Neuronal stem cell (in vitro differentiated cells): Measurements from ENCODE around the gene FOXQ1.

Source experiments
- DNase-seq: peaks from one replicate; pipeline ENCODE4 v3.0.0-alpha.2; 2013; ENCODE audit warnings: low spot score
- H2AFZ ChIP-seq: one replicate; pipeline ENCODE4 v1.6.1; 2013; ENCODE audit warnings: mild to moderate bottlenecking, low read length, inconsistent platforms
- H2AK5ac ChIP-seq: 2 replicates; pipeline ENCODE4 v1.6.1; 2013; ENCODE audit warnings: low read depth, mild to moderate bottlenecking, inconsistent platforms, low read length, moderate library complexity, mixed read lengths
- H2BK120ac ChIP-seq: 2 replicates; pipeline ENCODE4 v1.6.1; 2013; ENCODE audit warnings: low read depth, mild to moderate bottlenecking, inconsistent platforms, low read length, moderate library complexity, mixed read lengths
- H2BK12ac ChIP-seq: one replicate; pipeline ENCODE4 v1.6.1; 2013; ENCODE audit warnings: low read length, inconsistent platforms
- H2BK15ac ChIP-seq: 2 replicates; pipeline ENCODE4 v1.6.1; 2013; ENCODE audit warnings: mild to moderate bottlenecking, low read length, inconsistent platforms, mixed read lengths
- H2BK5ac ChIP-seq: one replicate; pipeline ENCODE4 v1.6.1; 2013; ENCODE audit warnings: inconsistent platforms, mild to moderate bottlenecking, low read length, moderate library complexity
- H3K14ac ChIP-seq: one replicate; pipeline ENCODE4 v1.6.1; 2013; ENCODE audit warnings: low read length, inconsistent platforms
- H3K18ac ChIP-seq: 2 replicates; pipeline ENCODE4 v1.6.1; 2013; ENCODE audit warnings: low read length, inconsistent platforms
- H3K23ac ChIP-seq: 2 replicates; pipeline ENCODE4 v1.6.1; 2013; ENCODE audit warnings: low read depth, mild to moderate bottlenecking, mixed read lengths, low read length, inconsistent platforms; ENCODE audit not compliant: poor library complexity
- H3K27ac ChIP-seq: replicated peaks from 3 replicates; pipeline ENCODE4 v1.5.1; 2013; ENCODE audit warnings: low read length, inconsistent platforms
- H3K27me3 ChIP-seq, 3 experiments: 2 replicates each; pipeline ENCODE4 v1.6.1; 2013; ENCODE audit warnings: low read length in 3 of 3, mild to moderate bottlenecking in 2 of 3, inconsistent platforms in 1 of 3, low read depth in 1 of 3, mixed read lengths in 1 of 3, moderate library complexity in 1 of 3; ENCODE audit not compliant: control insufficient read depth in 3 of 3, insufficient read depth in 3 of 3
- H3K36me3 ChIP-seq, 2 donors: replicated peaks in 1 of 2; 2 replicates each; pipeline ENCODE4 v1.6.1; 2013; ENCODE audit warnings: low read length in 2 of 2; ENCODE audit not compliant: control insufficient read depth in 2 of 2, insufficient read depth in 2 of 2
- H3K4ac ChIP-seq: 2 replicates; pipeline ENCODE4 v1.6.1; 2013; ENCODE audit warnings: inconsistent platforms, mild to moderate bottlenecking, low read length, moderate library complexity
- H3K4me1 ChIP-seq, 2 donors: 1 replicate in 1 of 2; 2 replicates in 1 of 2; pipeline ENCODE4 v1.6.1; 2013; ENCODE audit warnings: low read length in 2 of 2, low read depth in 1 of 2; ENCODE audit not compliant: control insufficient read depth in 2 of 2, insufficient read depth in 1 of 2
- H3K4me2 ChIP-seq: one replicate; pipeline ENCODE4 v1.6.1; 2013; ENCODE audit warnings: mild to moderate bottlenecking, low read length, inconsistent platforms; ENCODE audit not compliant: insufficient read depth, poor library complexity, severe bottlenecking
- H3K4me3 ChIP-seq, 2 donors: 2 replicates each; pipeline ENCODE4 v1.5.1; 2013; ENCODE audit warnings: low read length in 2 of 2, mild to moderate bottlenecking in 2 of 2, inconsistent platforms in 1 of 2, moderate library complexity in 1 of 2
- H3K79me1 ChIP-seq: one replicate; pipeline ENCODE4 v1.6.1; 2013; ENCODE audit warnings: low read depth, mild to moderate bottlenecking, inconsistent platforms, low read length, moderate library complexity
- H3K9ac ChIP-seq: one replicate; pipeline ENCODE4 v1.6.1; 2013; ENCODE audit warnings: mild to moderate bottlenecking, low read depth, low read length, inconsistent platforms; ENCODE audit not compliant: poor library complexity
- H3K9me3 ChIP-seq, 2 donors: replicated peaks in 1 of 2; 2 replicates each; pipeline versions ENCODE3 to v1.6.1; 2013; ENCODE audit warnings: low read length in 2 of 2, mild to moderate bottlenecking in 2 of 2, inconsistent platforms in 1 of 2, low read depth in 1 of 2, mixed read lengths in 1 of 2, moderate library complexity in 1 of 2; ENCODE audit not compliant: control insufficient read depth in 2 of 2, insufficient read depth in 1 of 2
- H4K8ac ChIP-seq: one replicate; pipeline ENCODE4 v1.6.1; 2013; ENCODE audit warnings: low read depth, mild to moderate bottlenecking, inconsistent platforms, low read length, moderate library complexity
- H4K91ac ChIP-seq: one replicate; pipeline ENCODE4 v1.6.1; 2013; ENCODE audit warnings: low read length, low read depth, mild to moderate bottlenecking, inconsistent platforms; ENCODE audit not compliant: poor library complexity
- WGBS, 2 donors: extraction: QIAGEN DNeasy Blood & Tissue Kit; methylation state at CpG; one replicate each; pipeline ENCODE4 v1.1.7; 2013; ENCODE audit warnings: missing lambda C conversion rate in 2 of 2, mixed read lengths in 1 of 2; ENCODE audit not compliant: insufficient read length in 2 of 2, insufficient replicate concordance in 1 of 2; ENCODE audit errors: extremely low coverage in 2 of 2; 5-methylcytosine and 5-hydroxymethylcytosine counted together

Gene FOXQ1

DNA sequence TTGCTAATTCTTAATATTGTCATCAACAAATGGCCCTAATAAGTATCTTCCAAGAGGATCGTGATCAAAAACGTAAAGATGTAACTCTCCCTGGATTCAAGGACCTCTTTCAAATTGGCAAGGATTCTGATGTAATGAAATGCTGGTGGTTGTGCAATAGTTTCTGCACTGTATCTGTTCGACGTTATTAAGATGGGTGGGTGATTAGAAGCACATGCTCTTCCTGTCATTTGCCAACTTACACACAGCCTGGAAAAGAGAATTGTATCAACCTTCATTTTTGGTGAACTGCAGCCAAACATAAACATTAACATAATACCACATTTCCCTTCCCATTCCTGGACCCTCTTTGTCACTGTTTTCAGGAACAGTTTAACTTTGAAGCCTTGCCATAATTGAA, 9.8 kb downstream of the FOXQ1 start:
- H3K23ac ChIP-seq: no peak overlapping the region
- H2AK5ac ChIP-seq: no peak overlapping the region
- H3K36me3 ChIP-seq: no peaks in the 10 kb centered on the region
- no peak for DNase-seq
- H2BK5ac ChIP-seq: no peak overlapping the region
- H2BK120ac ChIP-seq: no peak overlapping the region
- H3K4ac ChIP-seq: no peak overlapping the region
- no peak overlapping the region for H3K14ac ChIP-seq
- no peak overlapping the region for H3K27ac ChIP-seq
- H3K18ac ChIP-seq: no peak overlapping the region
- no CpG with 5 or more reads among the region's 4 CpGs for WGBS, 2 donors
- no peaks in the 10 kb centered on the region for H3K79me1 ChIP-seq
- H3K4me2 ChIP-seq: no peak overlapping the region
- no peaks in the 10 kb centered on the region for H3K9me3 ChIP-seq
- no peaks in the 10 kb centered on the region for H3K27me3 ChIP-seq
- H3K9ac ChIP-seq: no peak overlapping the region
- H3K4me3 ChIP-seq: no peak overlapping the region
- H2BK12ac ChIP-seq: no peak overlapping the region
- no peak overlapping the region for H4K8ac ChIP-seq
- no peak overlapping the region for H4K91ac ChIP-seq
- no peak overlapping the region for H2BK15ac ChIP-seq
- no peak overlapping the region for H2AFZ ChIP-seq
- H3K4me1 ChIP-seq: no peaks in the 10 kb centered on the region

DNA sequence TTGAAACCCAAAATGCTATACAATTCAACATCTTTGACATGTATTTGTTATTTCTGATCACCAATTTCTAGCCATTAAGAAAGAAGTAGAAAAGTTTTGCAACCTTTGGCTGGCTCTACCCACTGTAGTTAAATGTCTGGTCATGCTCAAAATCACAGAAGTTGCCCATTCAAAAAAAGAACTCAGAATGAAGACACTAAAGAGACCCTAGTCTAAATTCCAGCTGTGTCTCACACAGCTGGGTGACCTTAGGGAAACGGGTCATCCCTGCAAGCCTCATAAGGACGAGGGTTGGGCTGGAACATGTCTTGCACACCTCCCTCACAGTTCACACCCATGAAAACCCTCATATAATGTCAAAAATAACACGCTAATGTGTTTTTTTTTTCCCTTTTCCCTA, 10.3 kb downstream of the FOXQ1 start:
- H3K27ac ChIP-seq: no peak overlapping the region
- WGBS, 2 donors: no CpG with 5 or more reads among the region's 3 CpGs

DNA sequence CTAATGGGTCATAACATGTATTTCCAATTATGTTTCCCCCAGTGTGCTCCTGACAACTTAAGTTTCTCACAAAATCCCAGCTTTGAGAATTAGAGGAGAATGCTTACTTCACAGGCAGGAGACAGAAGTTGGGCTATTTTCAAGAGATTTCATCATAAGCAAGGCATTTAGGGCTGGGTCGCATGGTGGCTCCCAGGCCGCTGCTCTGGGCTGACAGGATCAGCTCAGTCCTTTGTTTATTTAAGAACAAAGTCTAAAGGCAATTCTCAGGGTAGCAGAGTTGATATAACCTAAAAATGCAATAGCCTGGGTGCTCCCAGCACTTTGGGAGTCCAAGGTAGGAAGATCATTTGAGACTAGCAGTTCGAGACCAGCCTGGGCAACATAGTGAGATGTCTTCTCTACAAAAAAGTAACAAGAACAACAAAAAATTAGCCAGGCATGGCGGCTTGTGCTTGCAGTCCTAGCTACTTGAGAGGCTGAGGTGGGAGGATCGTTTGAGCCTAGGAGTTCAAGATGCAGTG, 10.9 kb downstream of the FOXQ1 start:
- Histone ChIP-seq H2AK5ac (no peak overlapping the region), H3K18ac (no peak overlapping the region), H2AFZ (no peak overlapping the region), H3K36me3 (no peaks in the 10 kb centered on the region), H3K27me3 (no peaks in the 10 kb centered on the region), H2BK12ac (no peak overlapping the region), H3K4ac (no peak overlapping the region), H3K14ac (no peak overlapping the region), H2BK120ac (no peak overlapping the region), H3K23ac (no peak overlapping the region), H4K91ac (no peak overlapping the region), H3K27ac (no peak overlapping the region), H3K9me3 (no peaks in the 10 kb centered on the region), H2BK5ac (no peak overlapping the region), H3K4me3 (no peak overlapping the region), H2BK15ac (no peak overlapping the region), H3K4me1 (no peaks in the 10 kb centered on the region), H3K9ac (no peak overlapping the region), H4K8ac (no peak overlapping the region), H3K4me2 (no peak overlapping the region), H3K79me1 (no peaks in the 10 kb centered on the region)
- no CpG with 5 or more reads among the region's 5 CpGs for WGBS, 2 donors
- DNase-seq: no peak

More for the DNA sequence above, 10.3 kb downstream of the FOXQ1 start:
- Histone ChIP-seq H3K79me1 (no peaks in the 10 kb centered on the region), H4K91ac (no peak overlapping the region), H3K14ac (no peak overlapping the region), H2AK5ac (no peak overlapping the region), H3K18ac (no peak overlapping the region), H3K9me3 (no peaks in the 10 kb centered on the region), H3K23ac (no peak overlapping the region), H2BK120ac (no peak overlapping the region), H2BK5ac (no peak overlapping the region), H2AFZ (no peak overlapping the region), H2BK15ac (no peak overlapping the region), H2BK12ac (no peak overlapping the region), H3K4me2 (no peak overlapping the region), H3K9ac (no peak overlapping the region), H3K36me3 (no peaks in the 10 kb centered on the region), H4K8ac (no peak overlapping the region), H3K4me3 (no peak overlapping the region), H3K27me3 (no peaks in the 10 kb centered on the region), H3K4ac (no peak overlapping the region), H3K4me1 (no peaks in the 10 kb centered on the region)
- no peak for DNase-seq

DNA sequence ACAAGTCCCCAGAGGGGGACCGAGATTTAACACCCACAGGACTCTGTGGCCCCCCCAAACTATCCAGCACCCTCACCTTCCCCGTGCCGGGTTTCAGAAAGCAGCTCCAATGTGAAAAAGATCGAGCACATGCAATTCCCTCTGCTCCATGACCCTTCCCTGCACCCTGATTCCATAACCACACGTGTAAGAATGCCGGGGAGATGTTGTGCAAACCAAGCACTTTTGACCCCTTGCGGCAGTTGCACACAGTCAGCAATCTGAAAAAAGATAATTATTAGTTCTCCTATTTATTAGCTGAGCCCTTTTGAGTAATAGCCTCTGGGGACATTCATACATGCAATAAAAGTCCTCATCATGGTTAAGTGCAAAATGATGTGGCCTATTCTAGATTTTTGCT, 13.0 kb downstream of the FOXQ1 start:
- Histone ChIP-seq H2AFZ (no peak overlapping the region), H2BK15ac (no peak overlapping the region), H3K27me3 (no peaks in the 10 kb centered on the region), H3K14ac (no peak overlapping the region), H4K8ac (no peak overlapping the region), H3K4me2 (no peak overlapping the region), H3K23ac (no peak overlapping the region), H3K4me1 (no peaks in the 10 kb centered on the region), H3K18ac (no peak overlapping the region), H3K4me3 (no peak overlapping the region), H2AK5ac (no peak overlapping the region), H2BK120ac (no peak overlapping the region), H2BK12ac (no peak overlapping the region), H3K27ac (no peak overlapping the region), H4K91ac (no peak overlapping the region), H3K9me3 (no peaks in the 10 kb centered on the region), H3K36me3 (no peaks in the 10 kb centered on the region), H3K79me1 (no peaks in the 10 kb centered on the region), H3K9ac (no peak overlapping the region), H3K4ac (no peak overlapping the region), H2BK5ac (no peak overlapping the region)
- no CpG with 5 or more reads among the region's 7 CpGs for WGBS, 2 donors
- DNase-seq: no peak
